Vagina (tissue), 2 donors: ENCODE data around the gene GZF1.

Experiments
- CTCF ChIP-seq, 3 experiments: fragments of 450-650 bp in 2 of 3; fragments of 200-600 bp in 1 of 3; sonication (generic) in 1 of 3; IDR thresholded peaks; one replicate each; pipeline ENCODE4 v1.5.1; 2017 to 2019; ENCODE audit warnings: antibody characterized with exemption in 3 of 3, mild to moderate bottlenecking in 2 of 3, moderate library complexity in 2 of 3
- POLR2AphosphoS5 ChIP-seq, 2 donors: sonication (generic); formaldehyde crosslinking; IDR thresholded peaks; one replicate each; pipeline ENCODE4 v1.9.0; 2017; ENCODE audit warnings: antibody characterized with exemption in 2 of 2, mild to moderate bottlenecking in 2 of 2, low read depth in 1 of 2; ENCODE audit not compliant: insufficient read depth in 1 of 2

GRCh38 chr20:23337312-23337711, 24.7 kb upstream of the GZF1 start:
- TF ChIP-seq CTCF (IDR thresholded peaks at IDR 0.05), result no peak
- no peak for TF ChIP-seq POLR2AphosphoS5 (IDR thresholded peaks at IDR 0.05; ENCODE audit: insufficient read depth in 1 of 2, low read depth in 1 of 2)
